K562 (cell line): ENCODE results near the gene DAPK2. TPM values are rescaled to one million over a fixed set of nuclear protein-coding genes. Genes with fewer than 3 reads are reported as not detected.

Experiments
- CTBP1 ChIP-seq: fragments of 450-650 bp; IDR thresholded peaks from 2 replicates; pipeline ENCODE4 v1.6.1; 2016; ENCODE audit warnings: borderline replicate concordance
- CXXC5 ChIP-seq: fragments of 250-450 bp; sonication (Bioruptor Pico); IDR thresholded peaks from 2 replicates; pipeline ENCODE4 v1.8.0; 2022; ENCODE audit warnings: inconsistent platforms, mild to moderate bottlenecking, moderate library complexity
- E2F8 ChIP-seq: fragments of 450-650 bp; IDR thresholded peaks from 2 replicates; pipeline ENCODE4 v1.7.1; 2018; ENCODE audit warnings: mild to moderate bottlenecking, low read depth; ENCODE audit not compliant: partially characterized antibody
- FOXA1 ChIP-seq: fragments of 450-650 bp; IDR thresholded peaks from 2 replicates; pipeline ENCODE4 v1.6.1; 2016; ENCODE audit warnings: mild to moderate bottlenecking, borderline replicate concordance
- FOXM1 ChIP-seq, 2 experiments: fragments of 450-650 bp in 1 of 2; sonication (generic) in 1 of 2; formaldehyde crosslinking in 1 of 2; IDR thresholded peaks; 2 replicates each; pipeline versions ENCODE4 v1.6.1 to v1.9.0; 2017 to 2022; ENCODE audit warnings: low read depth in 2 of 2, mild to moderate bottlenecking in 2 of 2, missing genetic modification reagents in 1 of 2, moderate library complexity in 1 of 2
- GTF2A2 ChIP-seq: IDR thresholded peaks from 2 replicates; pipeline ENCODE4 v1.6.1; 2016; ENCODE audit warnings: mild to moderate bottlenecking, missing genetic modification characterization, missing compliant biosample characterization
- ILK ChIP-seq: fragments of 450-650 bp; IDR thresholded peaks from 2 replicates; pipeline ENCODE4 v1.6.1; 2016; ENCODE audit warnings: missing genetic modification characterization, low read depth, mild to moderate bottlenecking, missing compliant biosample characterization, moderate library complexity, borderline replicate concordance
- PATZ1 ChIP-seq: fragments of 250-450 bp; sonication (Bioruptor Pico); IDR thresholded peaks from 2 replicates; pipeline ENCODE4 v1.5.0; 2020; ENCODE audit warnings: mild to moderate bottlenecking, borderline replicate concordance
- PYGO2 ChIP-seq: fragments of 450-650 bp; IDR thresholded peaks from 2 replicates; pipeline ENCODE4 v1.6.1; 2016; ENCODE audit warnings: mild to moderate bottlenecking, missing genetic modification characterization, moderate library complexity, missing compliant biosample characterization
- RBM34 ChIP-seq: fragments of 200-400 bp; formaldehyde crosslinking; IDR thresholded peaks from 2 replicates; pipeline ENCODE4 v1.6.1; 2018; ENCODE audit warnings: low read length, borderline replicate concordance; ENCODE audit not compliant: insufficient read depth
- TEAD4 ChIP-seq, 2 experiments: sonication (generic) in 1 of 2; formaldehyde crosslinking in 1 of 2; IDR thresholded peaks; 2 replicates each; pipeline versions ENCODE4 v1.6.1 to v1.8.0; 2012 to 2022; ENCODE audit warnings: borderline replicate concordance in 1 of 2, inconsistent platforms in 1 of 2, low read length in 1 of 2, mild to moderate bottlenecking in 1 of 2, missing genetic modification reagents in 1 of 2
- ZBED1 ChIP-seq: IDR thresholded peaks from 2 replicates; pipeline ENCODE4 v1.6.1; 2014
- ZBTB2 ChIP-seq: fragments of 450-650 bp; IDR thresholded peaks from 2 replicates; pipeline ENCODE4 v1.6.1; 2016; ENCODE audit warnings: antibody characterized with exemption
- ZFP1 ChIP-seq: fragments of 450-650 bp; formaldehyde crosslinking; IDR thresholded peaks from 2 replicates; pipeline ENCODE4 v1.4.0; 2020; ENCODE audit warnings: mild to moderate bottlenecking, mixed read lengths
- ZFP91 ChIP-seq: sonication (generic); formaldehyde crosslinking; IDR thresholded peaks from 2 replicates; pipeline ENCODE4 v1.8.0; 2022; ENCODE audit warnings: mild to moderate bottlenecking, missing genetic modification reagents
- ZNF174 ChIP-seq: fragments of 250-450 bp; sonication (Bioruptor Pico); IDR thresholded peaks from 2 replicates; pipeline ENCODE4 v1.4.0; 2020; ENCODE audit warnings: mild to moderate bottlenecking
- ZNF655 ChIP-seq: fragments of 250-450 bp; sonication (Bioruptor Pico); IDR thresholded peaks from 2 replicates; pipeline ENCODE4 v1.5.0; 2021
- ZNF707 ChIP-seq: fragments of 250-450 bp; sonication (Bioruptor Pico); conservative IDR thresholded peaks from 2 replicates; pipeline ENCODE4 v1.8.0; 2022; ENCODE audit warnings: inconsistent platforms, mild to moderate bottlenecking, moderate library complexity
- polyA plus RNA-seq, 8 experiments: library from polyadenylated mRNA; depleted of rRNA in 4 of 8; stranded (reverse) in 5 of 8; unstranded in 3 of 8; fragments of >200 nt; fragmentation: Nextera tagmentation in 2 of 8; fragmentation: Illumina TruSeq in 1 of 8; extraction: Ambion mirVana in 2 of 8; extraction: Trizol in 1 of 8; gene quantifications; 2 replicates each; pipeline versions ENCODE4 v1.2.1 to v1.2.3, GENCODE V29; 2011 to 2014; ENCODE audit warnings: inconsistent platforms in 1 of 8, missing spikeins in 1 of 8
- total RNA-seq, 7 experiments: library from RNA; depleted of rRNA in 6 of 7; stranded (reverse); fragments of >200 nt in 6 of 7; fragmentation: Illumina TruSeq in 2 of 7; extraction: Trizol in 2 of 7; gene quantifications; 2 replicates each; pipeline versions ENCODE4 v1.2.1 to v1.2.3, GENCODE V29; 2011 to 2021; ENCODE audit warnings: low replicate concordance in 1 of 7

Gene DAPK2
- total and polyA plus RNA-seq, 9 of the 15 experiments (the other 6 are each of a cell fraction or from before 2014, with no cell fraction given) = 0.14 to 5.2 (median 2.2) TPM

- TF ChIP-seq PATZ1 (CRISPR knock-in tag) (no peak), RBM34 (no peak), FOXM1 (IDR thresholded peaks at IDR 0.05; ENCODE audit: low read depth) (no peak), FOXM1 (CRISPR knock-in tag; IDR thresholded peaks at IDR 0.05; ENCODE audit: low read depth) (no peak), CTBP1 (peak; percentile 42; the same call in 1 of the 2 replicates), ZBTB2 (no peak; the same call in 1 of the 2 replicates), ZBED1 (no peak), E2F8 (no peak), FOXA1 (no peak), ZNF655 (CRISPR knock-in tag) (no peak), TEAD4 (IDR thresholded peaks at IDR 0.05; ENCODE audit: low read length) (no peak), TEAD4 (CRISPR knock-in tag; IDR thresholded peaks at IDR 0.05; ENCODE audit: borderline replicate concordance) (no peak), ZFP1 (CRISPR knock-in tag) (no peak), GTF2A2 (tag) (no peak), CXXC5 (CRISPR knock-in tag) (peak; percentile 78), PYGO2 (tag) (no peak), ZFP91 (no peak), ZNF707 (CRISPR knock-in tag) (no peak), ZNF174 (CRISPR knock-in tag) (no peak), ILK (tag) (no peak)
These were observed at the start of gene DAPK2 (continued) for GRCh38 chr15:64046421-64047153.
